Renal pelvis (tissue), 4 donors: ENCODE data around the gene PTPRN2. TPM values are rescaled to one million over a fixed set of nuclear protein-coding genes. Genes with fewer than 3 reads are reported as not detected.

Source experiments
- DNase-seq: peaks from one replicate; pipeline ENCODE4 v3.0.0-alpha.2; 2013
- polyA plus RNA-seq, 3 donors: library from polyadenylated mRNA; unstranded; fragments of 120-200 nt; gene quantifications; one replicate each; pipeline ENCODE4 v1.2.1, GENCODE V29; 2013; ENCODE audit not compliant: insufficient read length in 3 of 3

Gene PTPRN2
- polyA plus RNA-seq, 3 donors = 6.6 to 7.5 (median 7.4) TPM

DNA sequence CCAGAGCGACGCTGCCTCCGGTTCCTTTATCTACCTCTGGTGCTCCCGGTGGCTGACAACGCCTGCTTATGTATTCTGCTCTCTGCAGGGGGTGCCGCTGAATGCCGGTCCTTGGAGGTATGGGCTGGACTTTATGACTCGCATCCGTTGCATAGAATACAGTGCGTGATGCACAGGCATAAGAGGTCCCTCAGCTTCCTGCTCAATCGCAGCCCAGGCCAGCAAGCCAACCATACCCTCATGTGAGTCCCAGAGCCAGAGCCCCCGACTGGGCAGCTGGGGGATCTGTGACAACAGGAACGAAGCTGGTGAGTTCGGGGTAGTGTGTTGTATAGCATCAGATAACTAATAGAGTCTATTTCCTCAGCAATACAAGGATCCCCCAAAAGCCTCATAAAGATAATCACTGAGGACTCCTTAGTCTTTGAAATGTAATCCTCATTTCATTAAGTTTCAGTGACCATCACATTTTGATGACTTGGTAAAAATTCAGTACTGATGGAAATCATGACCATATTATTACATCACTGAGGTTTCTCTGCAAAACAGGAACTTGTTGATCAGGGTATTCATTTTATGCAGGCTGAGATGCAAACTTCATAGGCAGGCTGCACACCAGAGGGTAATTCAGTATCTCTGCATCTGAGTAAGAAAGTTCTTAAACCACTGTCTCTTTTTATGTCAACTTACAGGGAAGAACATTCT lies 607.8 kb downstream of the PTPRN2 start:
- DNase-seq = no peak

DNA sequence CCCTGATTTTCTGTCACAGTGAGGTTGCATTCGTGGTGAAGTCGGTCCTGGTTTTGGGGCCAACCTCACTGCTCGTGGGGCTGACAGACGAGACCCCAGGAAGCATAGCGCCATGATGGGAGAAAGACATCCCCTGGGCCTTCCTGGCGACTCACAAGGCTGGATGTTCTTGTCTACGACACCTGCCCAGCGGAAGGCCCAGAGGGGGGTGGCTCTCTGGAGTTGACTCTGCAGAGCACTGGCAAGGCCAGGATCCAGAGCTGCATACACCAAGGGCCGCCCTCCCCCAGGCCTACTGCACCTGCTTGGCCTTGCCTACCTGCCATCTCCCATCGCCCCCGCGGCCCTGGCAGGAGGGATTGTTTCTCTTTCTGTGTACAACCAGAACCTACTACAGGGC lies 608.9 kb downstream of the PTPRN2 start:
- no peak for DNase-seq

DNA sequence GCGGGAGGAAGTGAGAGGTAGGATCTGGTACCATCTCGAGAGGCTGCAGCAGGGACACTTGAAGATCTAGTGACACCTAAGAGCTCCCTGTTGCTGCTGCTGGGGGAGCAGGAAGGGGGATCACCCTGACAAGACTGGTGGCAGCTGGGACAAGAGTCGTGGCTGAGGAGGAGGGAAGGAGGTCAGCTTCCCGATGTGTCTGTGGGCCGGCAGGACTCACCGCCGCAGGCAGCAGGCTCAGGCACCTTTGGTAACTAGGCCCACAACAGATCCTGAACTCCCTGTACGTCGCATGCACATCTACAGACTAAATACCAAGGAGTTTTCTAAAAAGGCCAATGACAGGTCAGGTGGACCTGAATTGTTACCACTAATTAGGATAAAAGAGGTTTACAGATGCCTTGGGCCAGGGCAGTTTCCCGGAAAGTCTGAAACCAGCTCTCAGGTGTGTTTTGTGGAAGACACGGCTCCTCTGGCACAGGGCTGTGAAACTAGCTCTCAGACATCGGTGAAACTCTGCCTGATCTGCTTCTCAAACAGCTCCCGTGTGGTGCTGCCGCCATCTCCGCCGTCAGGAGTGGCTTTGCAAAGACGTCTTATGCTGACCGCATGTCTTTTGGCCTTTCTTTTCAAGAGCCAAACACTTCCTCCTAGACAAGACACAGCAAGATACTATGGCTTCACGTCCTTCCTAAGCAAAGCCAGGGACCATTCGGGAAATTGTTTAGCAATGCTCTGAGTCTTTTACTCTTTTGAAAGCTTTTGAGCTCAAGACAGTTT lies 609.7 kb downstream of the PTPRN2 start:
- DNase-seq = no peak

DNA sequence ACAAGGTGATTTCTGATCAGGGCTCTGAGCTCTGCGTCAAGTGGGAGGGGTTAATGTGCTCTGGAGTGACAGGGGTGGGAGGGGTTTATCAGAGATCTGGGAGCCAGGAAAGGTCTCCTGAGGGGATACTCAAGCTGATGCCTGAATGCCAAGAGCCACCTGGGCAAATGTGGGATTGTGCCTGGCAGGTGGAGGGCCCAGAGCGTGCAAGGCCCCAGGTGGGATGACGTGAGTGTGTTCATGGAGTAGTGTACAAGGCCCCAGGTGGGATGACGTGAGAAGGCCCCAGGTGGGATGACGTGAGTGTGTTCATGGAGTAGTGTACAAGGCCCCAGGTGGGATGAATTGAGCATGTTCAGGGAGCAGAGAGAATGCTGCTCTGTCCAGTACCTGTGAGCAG lies 610.3 kb downstream of the PTPRN2 start:
- no peak for DNase-seq

DNA sequence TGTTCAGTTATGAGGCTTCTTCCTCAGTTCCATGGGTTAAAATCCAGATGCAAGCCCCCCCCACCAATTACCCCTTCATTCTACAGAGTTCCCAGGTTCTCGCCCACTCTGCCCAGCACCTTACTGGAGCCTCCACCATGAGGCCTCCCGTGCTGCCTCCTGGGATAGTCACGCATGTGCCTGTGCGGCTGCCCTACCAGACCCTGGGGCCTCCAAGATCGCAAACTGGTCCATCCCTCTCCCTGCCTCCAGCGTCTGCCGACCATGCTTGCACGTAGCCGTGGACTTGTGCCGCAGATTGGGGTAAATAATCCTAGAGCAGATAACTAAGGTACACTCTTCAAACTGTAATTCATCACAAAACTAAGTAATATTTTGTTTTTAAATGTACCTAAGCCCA lies 611.2 kb downstream of the PTPRN2 start:
- no peak for DNase-seq

DNA sequence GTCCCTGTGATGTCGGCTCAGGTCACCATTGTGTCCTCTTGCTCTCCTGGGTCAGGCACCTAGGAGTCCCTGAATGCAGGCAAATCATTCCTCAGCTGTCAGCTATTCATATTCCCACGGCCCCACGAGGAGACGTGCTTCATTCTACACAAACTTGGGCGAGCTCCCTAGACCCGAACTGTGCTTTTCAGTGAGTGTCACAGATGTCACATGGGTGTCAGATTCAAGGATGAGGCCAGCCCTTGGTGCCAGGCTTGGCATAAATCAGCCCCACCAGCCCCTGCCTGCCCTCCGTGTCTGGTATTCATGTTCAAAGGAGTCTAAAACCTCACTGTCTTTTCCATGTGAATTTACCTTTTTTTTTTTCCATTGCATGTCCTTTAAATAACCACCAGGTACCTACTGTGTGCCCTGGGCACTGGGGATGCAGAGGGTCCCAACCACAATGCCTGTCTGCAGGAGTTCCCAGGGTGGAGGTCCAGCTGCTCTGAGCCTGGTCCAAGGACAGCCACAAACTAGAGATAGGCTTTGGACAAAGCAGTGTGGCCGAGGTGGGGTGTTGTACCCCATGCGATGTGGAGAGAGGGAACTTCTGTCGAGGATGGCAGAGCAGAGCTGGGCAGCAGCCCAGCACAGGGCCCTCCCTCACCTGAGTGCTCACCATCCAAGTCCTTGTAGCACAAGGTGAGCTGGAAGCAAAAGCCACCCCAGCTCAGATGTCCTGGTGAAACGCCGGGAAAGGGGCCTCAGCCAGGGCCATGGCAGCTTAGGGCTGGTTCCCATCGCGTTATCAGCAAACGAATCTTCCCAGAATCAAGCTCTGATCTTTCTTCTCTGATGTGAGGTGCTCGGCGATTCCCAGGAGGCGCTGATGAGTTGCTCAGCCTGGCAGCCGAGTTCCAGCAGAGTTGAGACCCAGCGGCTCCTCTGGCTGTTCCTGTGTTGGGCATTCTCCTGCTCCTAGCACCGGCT lies 611.9 kb downstream of the PTPRN2 start:
- DNase-seq = no peak

DNA sequence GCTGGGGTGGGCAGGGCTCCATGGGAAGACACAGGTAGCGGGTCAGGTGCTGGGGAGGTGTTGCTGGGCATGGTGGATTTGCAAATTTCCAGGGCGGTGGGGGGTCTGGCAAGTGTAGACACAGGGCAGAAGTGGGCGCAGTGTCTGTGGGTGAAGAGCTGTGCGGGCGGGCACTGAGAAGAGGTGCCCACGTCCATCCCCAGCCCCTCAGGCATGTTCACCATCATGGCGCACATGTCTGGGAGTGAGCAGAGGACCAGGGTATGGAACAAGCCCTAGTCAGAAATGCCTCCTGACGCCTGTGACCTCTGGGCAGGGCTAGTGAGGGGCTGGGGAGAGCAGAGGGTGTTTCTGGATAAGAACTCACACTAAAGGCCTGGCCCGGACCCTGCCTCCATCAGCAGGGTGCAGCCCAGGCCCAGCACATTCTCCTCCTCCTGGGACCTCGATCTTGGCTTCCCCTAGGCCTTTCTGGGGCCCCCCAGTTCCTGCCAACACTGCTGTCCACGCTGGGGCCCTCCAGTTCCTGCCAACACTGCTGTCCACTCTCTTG lies 612.9 kb downstream of the PTPRN2 start:
- DNase-seq = no peak

DNA sequence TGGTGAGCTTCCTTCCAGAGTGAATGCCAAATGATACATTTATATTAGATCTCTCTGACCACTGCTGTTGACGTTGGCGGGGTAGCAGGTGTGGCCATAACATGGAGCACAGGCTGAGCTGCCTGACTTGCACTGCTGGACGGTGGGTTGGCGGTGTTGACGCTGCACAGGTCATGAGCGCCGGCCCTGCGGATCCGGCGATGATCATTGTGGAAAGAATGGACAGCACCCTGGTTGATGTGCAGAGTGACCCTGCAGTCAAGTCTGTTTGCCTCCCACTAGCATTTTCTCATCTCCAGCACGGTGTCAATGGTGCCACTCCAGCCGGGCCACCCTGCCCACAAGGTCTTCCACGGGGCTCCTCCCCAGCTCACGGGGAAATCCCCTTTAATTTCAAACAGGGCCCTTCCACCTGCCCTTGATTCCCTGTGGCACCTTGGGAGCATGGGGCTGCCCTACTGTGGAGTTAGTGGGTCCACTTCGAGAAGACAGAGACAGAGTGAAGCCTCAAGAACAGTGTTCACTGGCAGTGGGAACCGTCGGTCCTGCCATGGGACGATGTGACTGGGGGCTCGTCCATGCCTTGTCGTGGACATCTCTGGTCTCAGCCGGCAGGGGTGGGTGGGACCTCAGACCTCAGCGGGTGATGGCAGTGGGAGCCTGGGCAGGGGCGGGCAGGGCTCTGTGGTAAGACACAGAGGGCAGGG lies 613.5 kb downstream of the PTPRN2 start:
- no peak for DNase-seq

DNA sequence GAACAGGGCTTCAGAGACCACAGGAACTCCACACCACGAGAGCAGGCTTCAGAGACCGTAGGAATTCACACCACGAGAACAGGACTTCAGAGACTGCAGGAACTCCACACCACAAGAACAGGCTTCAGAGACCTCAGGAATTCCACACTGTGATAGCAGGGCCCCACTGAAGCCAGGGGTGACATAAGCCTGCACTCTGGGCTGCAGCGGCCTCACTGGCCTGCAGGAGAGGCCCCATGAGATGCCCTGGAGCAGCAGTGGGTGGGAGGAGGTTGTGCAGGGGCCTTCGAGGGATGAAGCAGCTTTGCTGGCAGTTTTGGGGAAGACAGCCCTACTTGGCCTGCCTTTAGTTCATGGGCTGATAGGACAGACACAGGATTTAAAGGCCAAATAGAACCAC lies 614.7 kb downstream of the PTPRN2 start:
- no peak for DNase-seq

DNA sequence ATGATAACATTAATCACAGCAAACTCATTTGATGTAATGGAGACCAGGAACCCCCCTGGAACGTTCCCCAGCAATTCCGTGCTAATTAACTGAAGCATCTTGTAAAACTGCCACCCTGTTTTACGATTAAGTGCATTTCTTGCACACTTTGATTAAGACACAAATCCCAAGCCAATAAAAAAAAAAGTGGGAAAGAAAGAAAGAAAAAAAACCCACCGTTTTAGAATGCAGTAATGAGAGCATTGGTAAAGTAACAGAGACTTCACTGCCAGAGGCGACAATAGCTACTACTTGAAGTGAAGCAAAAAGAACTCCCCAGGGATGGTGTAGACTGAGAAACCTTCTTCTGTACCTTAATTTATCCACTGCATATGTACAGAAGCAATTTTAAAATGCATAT lies 616.1 kb downstream of the PTPRN2 start:
- no peak for DNase-seq

DNA sequence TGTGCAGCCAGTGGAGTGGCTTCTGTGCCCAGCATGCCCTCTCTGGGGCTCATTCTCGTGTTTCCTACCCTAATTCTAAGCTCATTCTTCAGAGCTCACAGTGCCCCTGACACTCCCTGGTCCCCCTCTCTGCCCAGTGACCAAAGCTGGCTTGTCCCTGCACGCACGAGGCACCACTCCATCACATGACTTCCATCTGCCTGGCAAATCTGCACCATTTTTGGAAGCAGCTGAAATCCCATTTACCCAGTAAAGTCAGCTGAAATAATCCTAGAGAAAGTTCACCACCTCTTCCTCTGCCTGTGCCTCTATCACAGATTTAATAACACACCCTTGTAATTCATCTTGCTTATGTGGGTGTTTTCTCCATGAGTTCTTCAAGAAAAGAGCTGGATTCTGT lies 616.9 kb downstream of the PTPRN2 start:
- DNase-seq = no peak

DNA sequence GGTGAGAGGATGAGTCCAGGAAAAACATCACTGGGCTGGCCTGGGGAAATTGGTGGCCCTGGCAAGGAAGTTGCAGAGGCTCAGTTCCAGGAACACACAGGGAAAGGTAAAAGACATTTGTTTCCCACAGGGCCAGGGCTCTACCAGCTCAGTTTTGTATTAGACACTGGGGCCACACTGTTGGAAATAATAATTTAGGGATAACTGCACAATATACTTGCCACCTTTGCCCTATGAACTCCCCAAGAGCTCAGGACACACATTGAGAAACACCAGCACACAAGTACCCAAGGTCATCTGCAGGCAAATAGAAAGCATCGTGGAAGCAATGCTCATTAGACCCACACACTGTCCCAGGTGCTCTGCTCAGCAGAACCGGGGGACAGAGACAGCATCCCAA lies 617.6 kb downstream of the PTPRN2 start:
- no peak for DNase-seq

DNA sequence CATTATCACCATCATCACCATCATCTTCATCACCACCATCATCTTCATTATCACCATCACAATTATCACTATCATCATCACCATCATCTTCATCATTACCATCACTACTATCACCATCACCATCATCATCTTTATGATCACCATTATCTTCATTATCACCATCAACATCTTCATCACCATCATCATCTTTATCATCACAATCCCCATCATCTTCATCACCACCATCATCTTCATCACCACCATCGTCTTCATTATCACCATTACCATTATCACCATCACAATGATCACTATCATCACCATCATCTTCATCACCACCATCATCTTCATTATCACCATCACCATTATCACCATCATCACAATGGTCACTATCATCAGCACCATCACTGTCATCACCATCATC lies 621.1 kb downstream of the PTPRN2 start:
- DNase-seq = no peak

DNA sequence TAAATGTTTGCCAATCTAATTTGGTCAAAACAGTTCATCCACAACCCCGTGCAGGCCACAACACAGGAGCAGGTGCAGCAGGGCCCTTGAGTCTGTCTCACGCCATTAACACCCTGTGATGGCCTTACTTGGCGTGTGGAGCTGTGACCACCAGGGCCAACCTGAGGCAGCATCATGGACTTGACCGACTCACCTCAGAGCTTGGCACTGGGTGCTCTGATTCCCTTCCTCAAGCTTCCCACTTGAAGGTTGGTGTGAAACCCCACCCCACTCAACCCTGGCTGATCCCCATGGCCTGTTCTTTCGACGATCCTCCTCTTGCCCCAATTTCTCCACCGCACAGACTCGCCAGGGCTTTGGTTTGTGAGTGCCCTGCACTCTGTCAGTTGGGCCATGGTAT lies 623.1 kb downstream of the PTPRN2 start:
- no peak for DNase-seq

DNA sequence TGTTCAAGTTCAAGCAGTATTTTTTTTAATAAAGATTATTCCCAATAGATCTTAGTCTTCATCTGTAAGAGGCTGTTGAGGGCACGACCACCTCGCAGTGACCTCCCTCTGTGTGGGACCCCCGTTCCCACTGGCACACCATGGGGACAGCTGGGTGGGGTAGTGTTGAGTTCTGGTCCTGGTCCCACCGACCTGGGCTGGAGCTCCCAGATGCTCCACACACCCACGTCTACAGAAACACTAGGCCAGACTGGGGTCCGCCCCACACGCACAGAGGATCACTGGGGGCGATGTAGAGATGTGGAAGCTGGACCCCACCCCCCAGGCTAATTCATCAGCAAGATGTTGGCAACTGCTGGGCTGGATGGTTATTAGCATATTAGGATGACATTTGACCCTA lies 623.6 kb downstream of the PTPRN2 start:
- no peak for DNase-seq

DNA sequence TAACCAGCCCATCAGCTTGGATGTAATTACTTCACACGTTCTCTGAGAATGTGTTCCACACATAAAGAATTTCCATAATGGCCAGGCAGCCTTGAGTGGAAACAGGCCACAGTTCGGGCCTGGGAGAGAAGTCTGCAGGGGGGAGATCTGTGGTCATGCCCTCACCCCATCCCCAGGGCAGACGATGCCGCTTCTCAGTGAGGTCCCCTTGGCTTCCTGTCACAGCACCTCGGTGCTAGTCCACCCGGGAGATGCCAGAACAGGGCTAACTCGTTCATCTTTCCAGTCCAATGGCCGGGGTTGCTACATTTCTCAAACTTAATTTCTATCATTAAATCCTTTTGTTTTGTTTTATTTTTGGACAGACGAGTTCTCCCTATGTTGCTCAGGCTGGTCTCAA lies 624.1 kb downstream of the PTPRN2 start:
- DNase-seq = no peak

DNA sequence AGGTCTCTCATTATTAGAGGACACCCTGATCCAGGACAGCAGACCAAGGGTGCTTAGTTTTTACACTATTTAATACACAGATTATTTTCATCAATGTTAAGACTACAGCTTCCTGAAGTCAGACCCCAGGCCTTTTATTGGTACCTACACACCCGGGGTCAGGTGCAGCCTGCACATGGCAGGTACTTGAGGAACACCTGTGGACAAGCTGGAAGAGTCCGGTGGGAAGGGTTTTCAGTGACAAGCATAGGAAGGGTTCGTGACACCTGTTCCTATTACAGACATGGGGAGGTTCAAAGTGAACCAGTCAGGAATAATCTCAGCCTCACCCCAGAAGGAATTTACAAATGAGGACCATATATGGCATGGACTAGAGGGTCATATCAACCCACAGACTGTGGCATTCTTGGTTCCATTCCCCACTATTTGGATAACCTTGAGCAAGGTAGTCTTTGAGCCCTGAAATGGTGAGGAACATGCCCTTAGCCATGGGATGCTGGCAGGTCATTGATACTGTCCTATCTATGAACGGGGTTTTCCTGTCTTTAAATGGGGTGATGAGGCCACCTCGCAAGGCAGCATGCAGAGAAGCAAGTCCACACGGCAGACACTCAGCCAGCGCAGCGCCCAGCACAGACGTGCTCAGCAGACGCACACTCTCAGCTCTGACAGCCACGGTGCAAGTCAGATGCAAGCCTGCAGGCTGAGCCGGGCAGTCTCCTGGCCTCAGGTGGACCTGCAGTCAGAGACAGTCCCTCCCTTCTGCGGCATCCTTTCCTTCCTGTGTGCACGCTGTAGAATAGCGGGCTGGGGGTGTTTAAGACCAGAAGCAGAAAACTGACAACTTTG lies 624.9 kb downstream of the PTPRN2 start:
- no peak for DNase-seq

DNA sequence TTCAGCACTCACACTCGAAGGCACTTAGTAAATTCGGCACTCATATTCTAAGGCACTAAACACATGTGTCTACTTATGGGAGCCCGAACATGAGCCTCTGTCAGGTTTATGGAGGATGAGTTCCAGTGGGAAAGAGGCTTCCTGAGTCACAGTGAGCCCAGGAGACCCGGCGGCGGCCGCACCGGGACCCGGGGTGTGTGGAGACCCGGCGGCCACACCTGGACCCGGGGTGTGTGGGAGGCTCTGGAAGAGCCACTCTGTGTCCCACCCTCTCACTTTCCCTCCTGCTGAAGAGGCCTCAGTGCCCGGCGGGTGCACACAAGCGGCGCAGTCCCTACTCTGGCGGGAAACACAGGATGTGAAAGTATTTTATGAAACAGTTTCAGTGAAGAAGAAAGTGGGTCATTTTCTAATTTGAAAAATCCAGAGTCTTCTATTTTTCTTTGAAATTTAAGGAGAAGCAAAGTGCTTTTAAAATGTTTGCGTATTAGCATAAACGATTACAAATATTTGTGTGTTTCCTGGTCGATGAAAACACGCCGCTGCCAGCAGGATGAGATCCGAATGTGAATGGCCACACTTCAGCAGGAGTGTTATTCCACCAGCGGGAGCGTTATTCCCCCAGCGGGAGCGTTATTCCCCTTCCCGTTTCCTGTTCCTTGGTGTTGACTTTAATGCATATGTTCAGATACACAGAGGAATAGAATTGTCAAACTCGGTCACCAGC lies 625.7 kb downstream of the PTPRN2 start:
- DNase-seq = no peak

DNA sequence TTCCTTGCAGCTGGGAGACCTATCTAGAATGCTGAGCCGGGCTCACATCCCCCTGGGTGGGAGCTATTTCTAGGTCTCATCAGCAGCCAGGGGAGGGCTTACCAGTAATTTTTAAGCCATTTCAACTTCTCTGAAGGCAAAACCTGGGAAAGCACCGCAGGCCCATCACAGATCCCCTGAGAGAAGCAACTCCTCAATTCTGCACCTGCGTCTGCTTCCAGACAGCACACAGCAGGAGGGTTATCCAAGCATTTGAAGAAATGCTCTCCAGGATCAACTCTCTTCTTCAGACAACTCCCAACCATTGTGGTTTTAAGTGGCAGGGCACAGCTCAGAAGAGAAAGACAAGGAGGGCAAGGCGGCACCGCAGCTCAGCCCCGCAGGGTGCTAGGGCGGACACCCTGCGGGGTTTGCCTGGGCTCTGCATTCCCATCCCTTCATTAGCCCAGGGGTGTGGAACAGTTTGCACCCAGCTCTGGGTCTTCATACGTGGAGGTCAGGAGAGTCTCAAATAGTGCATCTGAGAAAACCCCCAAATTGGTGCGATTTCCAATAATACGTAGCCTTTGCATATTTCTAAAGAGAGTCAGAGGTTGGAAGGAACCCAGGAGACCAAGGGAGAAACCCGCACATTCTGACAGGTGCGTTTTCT lies 632.1 kb downstream of the PTPRN2 start:
- DNase-seq = no peak
